GM06990 (cell line): Measurements from ENCODE around the gene CD8B2.
"Not testable (repeated sequence)": the region's sequence is repeated elsewhere in the genome, so short reads cannot be mapped to it uniquely, and the experiment has no call there.

Experiments used
- DNase-seq: peaks from one replicate; pipeline ENCODE4 v3.0.0-alpha.2; 2011; ENCODE audit not compliant: insufficient read length; ENCODE audit errors: extremely low read depth
- H3K27me3 ChIP-seq: replicated peaks from 2 replicates; pipeline ENCODE4 v1.6.0; 2011; ENCODE audit warnings: low read length; ENCODE audit not compliant: control insufficient read depth, insufficient read depth
- H3K36me3 ChIP-seq: 2 replicates; pipeline ENCODE4 v1.5.1; 2011; ENCODE audit warnings: low read length; ENCODE audit not compliant: control insufficient read depth, insufficient read depth
- H3K4me3 ChIP-seq: replicated peaks from 2 replicates; pipeline ENCODE4 v1.5.1; 2011; ENCODE audit warnings: low read depth, mild to moderate bottlenecking, control low read depth, low read length
- TF ChIP-seq, protein P1 (sequence below): IDR thresholded peaks from 2 replicates; pipeline ENCODE4 v1.5.1; 2011; ENCODE audit warnings: low read length, control low read depth, mild to moderate bottlenecking, inconsistent platforms; ENCODE audit not compliant: insufficient read depth, poor library complexity, severe bottlenecking

Gene CD8B2

DNA sequence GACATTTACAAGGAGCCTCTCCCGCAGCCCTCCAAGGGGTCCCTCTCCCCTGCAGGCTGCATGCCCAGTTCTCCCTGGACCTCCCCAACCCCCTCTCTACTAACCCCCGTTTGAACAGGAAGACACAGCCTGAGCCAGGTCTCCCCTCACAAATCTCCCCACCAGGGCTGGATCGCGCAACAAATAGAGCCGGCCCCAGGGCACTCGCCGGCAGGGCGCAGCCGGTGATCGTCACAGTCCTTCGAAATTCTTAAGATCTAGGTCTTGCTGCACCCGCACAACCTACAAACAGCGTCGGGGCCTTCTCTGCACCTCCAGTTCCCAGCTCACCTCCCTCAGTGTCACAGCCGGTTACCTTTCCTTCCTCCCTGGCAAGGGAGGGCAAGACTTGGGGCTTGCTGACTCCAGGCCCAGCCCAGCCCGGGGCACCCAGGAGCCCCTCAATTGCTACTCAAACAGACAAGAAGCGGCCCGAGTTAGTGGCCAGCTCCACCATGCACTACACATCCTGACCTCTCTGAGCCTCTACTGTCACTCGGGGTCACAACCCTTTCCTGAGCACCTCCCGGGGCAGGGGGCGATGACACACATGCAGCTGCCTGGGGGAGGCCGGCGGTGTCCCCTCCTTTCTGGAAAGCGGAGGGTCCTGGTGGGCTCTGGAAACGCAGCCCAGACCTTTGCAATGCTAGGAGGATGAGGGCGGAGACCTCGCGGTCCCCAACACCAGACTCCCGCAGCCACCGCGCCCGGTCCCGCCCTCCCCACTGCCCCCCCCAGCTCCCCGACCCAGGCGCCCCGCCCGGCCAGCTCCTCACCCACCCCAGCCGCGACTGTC, at the start of gene CD8B2:
Gene CD8B2, plus strand, starts transcription at position 814 of the 835 bp plus-strand sequence. CDS start 63 bp downstream, outside the sequence.
- not testable (repeated sequence) for H3K36me3 ChIP-seq, H3K27me3 ChIP-seq, DNase-seq, H3K4me3 ChIP-seq

DNA sequence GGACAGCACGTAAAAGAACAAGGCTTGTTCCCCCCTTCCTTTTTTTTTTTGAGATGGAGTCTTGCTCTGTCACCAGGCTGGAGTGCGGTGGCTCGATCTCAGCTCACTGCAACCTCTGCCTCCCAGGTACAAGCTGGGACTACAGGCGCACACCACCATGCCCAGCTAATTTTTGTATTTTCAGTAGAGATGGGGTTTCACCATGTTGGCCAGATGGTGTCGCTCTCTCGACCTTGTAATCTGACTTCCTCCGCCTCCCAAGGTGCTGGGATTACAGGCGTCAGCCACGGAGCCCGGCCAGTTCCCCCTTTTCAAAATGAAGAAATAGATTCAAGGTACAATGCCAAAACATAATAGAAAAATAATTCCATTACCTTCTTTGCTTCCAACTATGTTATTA, 25.3 kb upstream of the CD8B2 start:
- not testable (repeated sequence) for H3K36me3 ChIP-seq, H3K27me3 ChIP-seq, DNase-seq, H3K4me3 ChIP-seq
- TF ChIP-seq, protein P1, sequence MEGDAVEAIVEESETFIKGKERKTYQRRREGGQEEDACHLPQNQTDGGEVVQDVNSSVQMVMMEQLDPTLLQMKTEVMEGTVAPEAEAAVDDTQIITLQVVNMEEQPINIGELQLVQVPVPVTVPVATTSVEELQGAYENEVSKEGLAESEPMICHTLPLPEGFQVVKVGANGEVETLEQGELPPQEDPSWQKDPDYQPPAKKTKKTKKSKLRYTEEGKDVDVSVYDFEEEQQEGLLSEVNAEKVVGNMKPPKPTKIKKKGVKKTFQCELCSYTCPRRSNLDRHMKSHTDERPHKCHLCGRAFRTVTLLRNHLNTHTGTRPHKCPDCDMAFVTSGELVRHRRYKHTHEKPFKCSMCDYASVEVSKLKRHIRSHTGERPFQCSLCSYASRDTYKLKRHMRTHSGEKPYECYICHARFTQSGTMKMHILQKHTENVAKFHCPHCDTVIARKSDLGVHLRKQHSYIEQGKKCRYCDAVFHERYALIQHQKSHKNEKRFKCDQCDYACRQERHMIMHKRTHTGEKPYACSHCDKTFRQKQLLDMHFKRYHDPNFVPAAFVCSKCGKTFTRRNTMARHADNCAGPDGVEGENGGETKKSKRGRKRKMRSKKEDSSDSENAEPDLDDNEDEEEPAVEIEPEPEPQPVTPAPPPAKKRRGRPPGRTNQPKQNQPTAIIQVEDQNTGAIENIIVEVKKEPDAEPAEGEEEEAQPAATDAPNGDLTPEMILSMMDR: peak; percentile 23

- not testable (repeated sequence) for H3K27me3 ChIP-seq, H3K4me3 ChIP-seq, H3K36me3 ChIP-seq, DNase-seq
These were observed 19.6 kb upstream of the CD8B2 start for GRCh38 chr2:106467516-106467915.

- not testable (repeated sequence) for H3K36me3 ChIP-seq
These were observed 19.1 kb upstream of the CD8B2 start, which contains the start of gene RGPD3 for GRCh38 chr2:106468107-106468506. RGPD3 (minus strand) TSS chr2:106468413; CDS start chr2:106468288, 125 bp downstream.

DNA sequence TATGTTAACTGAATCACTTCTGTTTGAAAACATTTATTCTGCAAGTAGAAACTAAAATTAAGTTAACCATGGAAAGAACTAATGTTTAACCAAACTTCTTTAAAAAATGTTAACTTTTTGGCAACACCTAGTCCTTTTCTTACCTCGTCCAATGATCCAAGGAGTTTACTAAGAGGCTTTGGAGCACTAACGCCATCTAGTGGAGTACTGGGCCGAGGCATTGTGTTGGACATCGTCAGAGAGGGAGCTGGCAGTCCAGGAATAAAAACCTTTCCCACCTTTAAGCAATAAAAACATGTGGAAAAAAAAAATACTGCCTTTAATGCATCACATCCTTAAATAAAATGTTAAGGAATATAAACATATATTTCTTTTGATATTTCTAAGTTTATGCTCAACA, 16.5 kb upstream of the CD8B2 start:
- H3K4me3 ChIP-seq, H3K36me3 ChIP-seq, DNase-seq, H3K27me3 ChIP-seq: not testable (repeated sequence)

More at GRCh38 chr2:106468107-106468506, 19.1 kb upstream of the CD8B2 start, which contains the start of gene RGPD3:
- not testable (repeated sequence) for DNase-seq, H3K27me3 ChIP-seq, H3K4me3 ChIP-seq

- not testable (repeated sequence) for H3K4me3 ChIP-seq, H3K36me3 ChIP-seq, DNase-seq, H3K27me3 ChIP-seq
These were observed 9.5 kb upstream of the CD8B2 start for GRCh38 chr2:106477647-106478046.

- H3K4me3 ChIP-seq, H3K36me3 ChIP-seq, H3K27me3 ChIP-seq, DNase-seq: not testable (repeated sequence)
These were observed 7.6 kb upstream of the CD8B2 start for GRCh38 chr2:106479563-106479962.

- not testable (repeated sequence) for H3K36me3 ChIP-seq, DNase-seq, H3K4me3 ChIP-seq, H3K27me3 ChIP-seq
These were observed 425 bp downstream of the CD8B2 start for GRCh38 chr2:106487386-106488191.

GRCh38 chr2:106489701-106490100, 2.5 kb downstream of the CD8B2 start:
- not testable (repeated sequence) for H3K4me3 ChIP-seq, H3K27me3 ChIP-seq, DNase-seq, H3K36me3 ChIP-seq

DNA sequence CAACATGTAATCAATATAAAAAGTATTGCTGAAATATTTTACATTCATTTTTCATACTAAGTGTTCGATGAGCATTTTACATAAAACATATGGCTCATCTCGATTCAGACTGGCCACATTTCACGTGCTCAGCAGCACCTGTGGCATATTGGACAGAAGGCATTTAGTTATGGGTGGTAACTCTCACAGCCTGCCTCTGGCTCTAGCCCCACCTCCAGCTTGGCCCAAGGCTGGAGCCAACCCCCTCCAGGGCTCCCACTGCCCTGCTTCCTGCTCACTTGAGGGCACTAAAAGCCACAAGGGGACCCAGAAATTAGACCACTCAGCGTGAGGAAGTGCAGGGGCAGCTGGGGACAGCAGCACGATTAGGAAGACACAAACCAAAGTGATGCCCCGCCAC, 5.2 kb downstream of the CD8B2 start:
- H3K4me3 ChIP-seq, DNase-seq, H3K27me3 ChIP-seq, H3K36me3 ChIP-seq: not testable (repeated sequence)

DNA sequence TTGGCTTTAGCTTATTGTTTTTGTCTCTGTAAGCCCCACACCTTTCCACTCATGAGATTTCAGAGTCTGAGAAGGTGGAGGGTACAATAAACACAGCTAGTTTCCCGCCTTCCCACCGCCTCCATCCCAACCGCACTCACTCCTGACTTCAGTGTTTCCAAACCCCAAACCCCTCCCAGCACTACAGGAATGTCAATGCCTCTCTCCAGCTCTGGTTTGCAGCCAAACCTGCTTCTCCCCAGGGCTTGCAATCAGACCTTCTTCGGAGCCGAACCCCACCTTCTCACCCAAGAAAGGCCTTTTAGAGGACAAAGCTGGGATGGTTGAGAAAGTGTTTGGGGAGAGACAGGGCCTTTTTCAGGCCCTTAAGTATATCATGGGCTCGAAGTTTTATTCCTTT, 5.7 kb downstream of the CD8B2 start:
- H3K27me3 ChIP-seq, H3K4me3 ChIP-seq, H3K36me3 ChIP-seq, DNase-seq: not testable (repeated sequence)

GRCh38 chr2:106498549-106498948, 11.4 kb downstream of the CD8B2 start:
- DNase-seq, H3K27me3 ChIP-seq, H3K4me3 ChIP-seq, H3K36me3 ChIP-seq: not testable (repeated sequence)

DNA sequence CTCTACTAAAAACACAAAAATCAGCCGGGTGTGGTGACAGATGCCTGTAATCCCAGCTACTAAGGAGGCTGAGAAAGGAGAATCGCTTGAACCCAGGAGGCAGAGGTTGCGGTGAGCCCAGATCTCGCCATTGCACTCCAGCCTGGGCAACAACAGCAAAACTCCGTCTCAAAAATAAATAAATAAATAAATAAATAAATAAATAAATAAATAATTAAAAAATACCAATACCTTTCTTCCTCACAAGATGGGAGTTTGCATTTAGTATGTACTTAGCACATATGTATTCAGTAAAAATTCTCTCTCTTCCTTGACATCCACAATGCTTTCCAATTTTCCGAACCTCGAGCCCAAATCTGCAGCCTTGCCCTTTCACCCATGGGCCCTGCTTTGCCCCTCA, 13.2 kb downstream of the CD8B2 start:
- not testable (repeated sequence) for H3K4me3 ChIP-seq, DNase-seq, H3K27me3 ChIP-seq, H3K36me3 ChIP-seq
